ENCODE results near the gene ABHD2. TPM values are rescaled to one million over a fixed set of nuclear protein-coding genes. Genes with fewer than 3 reads are reported as not detected.

The ABHD2 gene
- total RNA-seq, 6 experiments from 2014 or later, result 43.1 to 63.5 (median 51.8) TPM

DNA sequence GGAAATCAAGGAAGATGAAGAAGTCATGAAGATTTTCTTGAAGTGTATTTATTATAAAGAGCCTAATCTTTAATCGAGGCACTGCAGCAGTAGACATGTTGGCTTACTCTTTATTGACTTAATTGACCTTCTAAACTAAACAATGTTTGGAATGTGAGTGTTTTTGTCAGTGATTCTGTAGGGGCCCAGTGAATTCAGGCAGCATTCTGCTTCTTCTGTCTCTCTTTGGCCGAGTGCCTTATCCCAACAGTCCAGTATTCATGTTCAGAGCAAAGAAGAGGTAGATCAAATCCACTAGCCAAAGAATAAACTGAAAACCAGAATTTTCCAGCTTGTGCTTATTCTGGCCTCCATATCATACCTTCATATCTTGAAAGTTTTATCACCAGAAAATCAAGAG lies 77.4 kb downstream of the ABHD2 start:
- no peak for DNase-seq
- no peak overlapping the region for H3K27ac Mint-ChIP-seq
- H3K4me1 Mint-ChIP-seq (ENCODE audit: low read depth), result peaks cover 37% of the 10 kb centered on the region
- TF ChIP-seq, protein P1, sequence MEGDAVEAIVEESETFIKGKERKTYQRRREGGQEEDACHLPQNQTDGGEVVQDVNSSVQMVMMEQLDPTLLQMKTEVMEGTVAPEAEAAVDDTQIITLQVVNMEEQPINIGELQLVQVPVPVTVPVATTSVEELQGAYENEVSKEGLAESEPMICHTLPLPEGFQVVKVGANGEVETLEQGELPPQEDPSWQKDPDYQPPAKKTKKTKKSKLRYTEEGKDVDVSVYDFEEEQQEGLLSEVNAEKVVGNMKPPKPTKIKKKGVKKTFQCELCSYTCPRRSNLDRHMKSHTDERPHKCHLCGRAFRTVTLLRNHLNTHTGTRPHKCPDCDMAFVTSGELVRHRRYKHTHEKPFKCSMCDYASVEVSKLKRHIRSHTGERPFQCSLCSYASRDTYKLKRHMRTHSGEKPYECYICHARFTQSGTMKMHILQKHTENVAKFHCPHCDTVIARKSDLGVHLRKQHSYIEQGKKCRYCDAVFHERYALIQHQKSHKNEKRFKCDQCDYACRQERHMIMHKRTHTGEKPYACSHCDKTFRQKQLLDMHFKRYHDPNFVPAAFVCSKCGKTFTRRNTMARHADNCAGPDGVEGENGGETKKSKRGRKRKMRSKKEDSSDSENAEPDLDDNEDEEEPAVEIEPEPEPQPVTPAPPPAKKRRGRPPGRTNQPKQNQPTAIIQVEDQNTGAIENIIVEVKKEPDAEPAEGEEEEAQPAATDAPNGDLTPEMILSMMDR (IDR thresholded peaks at IDR 0.05), result no peak
- no peaks in the 10 kb centered on the region for H3K9me3 Mint-ChIP-seq
- no peaks in the 10 kb centered on the region for H3K27me3 Mint-ChIP-seq (ENCODE audit: insufficient read depth)
- H3K36me3 Mint-ChIP-seq (ENCODE audit: low read depth), result peaks cover 6% of the 10 kb centered on the region; the same call in 1 of the 2 replicates
- H3K4me3 Mint-ChIP-seq, result no peak overlapping the region

DNA sequence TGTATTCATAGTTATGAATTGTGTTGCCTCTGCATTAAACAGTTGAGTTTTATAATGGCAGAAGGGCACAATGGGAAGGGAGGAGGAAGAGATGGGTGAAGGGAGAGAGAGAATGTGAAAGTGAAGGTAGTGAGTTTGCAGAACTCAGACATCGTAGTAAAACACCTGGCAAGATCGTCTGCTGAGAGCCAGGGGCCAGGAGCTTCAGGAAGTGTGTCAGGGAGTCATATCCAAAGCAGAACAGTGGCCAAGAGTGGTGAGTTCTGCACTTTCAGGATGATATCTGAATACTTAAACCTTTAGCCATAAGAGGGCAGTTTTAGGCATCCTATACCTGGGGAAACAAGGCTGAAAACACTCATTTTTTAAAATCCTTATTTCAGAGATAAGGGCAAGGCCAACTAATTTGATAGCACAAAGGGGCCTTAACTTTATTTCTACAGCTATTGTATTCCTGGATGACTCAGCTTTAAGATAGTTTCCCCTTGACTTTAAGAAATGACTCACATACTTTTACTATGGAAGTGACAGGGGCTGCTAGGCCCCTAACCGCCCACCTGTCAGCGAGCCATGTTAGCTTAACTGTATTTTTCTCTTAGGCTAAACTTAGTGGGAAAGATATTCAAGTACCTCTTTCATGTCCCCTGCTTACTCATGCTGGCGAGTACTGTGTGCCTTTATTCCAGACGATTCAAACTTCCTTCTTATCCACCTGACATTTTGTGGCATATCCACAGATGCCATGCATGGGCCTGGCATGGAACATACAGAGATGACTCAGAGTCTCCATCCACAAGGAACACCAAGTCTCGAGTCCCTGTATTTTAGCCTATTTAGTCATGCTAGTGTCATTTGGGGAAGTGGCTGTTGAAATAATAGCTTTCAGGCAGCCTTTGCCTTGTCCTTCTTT lies 79.3 kb downstream of the ABHD2 start:
- H3K4me3 Mint-ChIP-seq, result peak overlapping the region; percentile 63
- no peaks in the 10 kb centered on the region for H3K27me3 Mint-ChIP-seq (ENCODE audit: insufficient read depth)
- DNase-seq, result peak; percentile 58
- H3K27ac Mint-ChIP-seq, result peak overlapping the region; percentile 76
- peaks cover 37% of the 10 kb centered on the region for H3K4me1 Mint-ChIP-seq (ENCODE audit: low read depth)
- H3K9me3 Mint-ChIP-seq, result no peaks in the 10 kb centered on the region
- TF ChIP-seq, protein P1 (IDR thresholded peaks at IDR 0.05), result no peak
- H3K36me3 Mint-ChIP-seq (ENCODE audit: low read depth), result peaks cover 6% of the 10 kb centered on the region; the same call in 1 of the 2 replicates

DNA sequence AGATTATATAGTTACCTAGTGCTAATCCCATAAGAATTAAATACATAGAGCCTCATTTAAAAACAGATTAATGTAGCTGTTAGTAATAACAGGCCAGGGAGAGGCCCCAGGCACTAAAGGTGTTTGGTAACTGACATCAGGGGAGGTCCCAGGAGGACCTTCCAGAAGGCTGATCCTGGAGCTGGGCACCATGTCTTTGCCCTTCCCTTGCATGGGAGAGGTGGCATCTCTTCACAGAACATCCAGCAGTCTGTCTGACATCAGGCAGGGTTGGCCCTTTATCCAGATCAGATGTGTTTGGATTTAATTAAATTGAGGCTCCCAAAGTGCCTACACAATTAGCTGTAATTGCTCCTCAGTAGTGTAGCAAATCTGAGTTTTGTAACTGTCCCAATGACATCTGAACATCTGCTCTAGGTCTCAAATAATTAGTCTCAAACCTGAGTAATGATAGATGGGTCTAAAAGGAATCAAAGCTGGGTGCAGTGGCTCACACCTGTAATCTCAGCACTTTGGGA lies 80.1 kb downstream of the ABHD2 start:
- peak overlapping the region; percentile 76 for H3K27ac Mint-ChIP-seq
- no peaks in the 10 kb centered on the region for H3K9me3 Mint-ChIP-seq
- peaks cover 37% of the 10 kb centered on the region for H3K4me1 Mint-ChIP-seq (ENCODE audit: low read depth)
- H3K27me3 Mint-ChIP-seq (ENCODE audit: insufficient read depth), result no peaks in the 10 kb centered on the region
- no peak for DNase-seq
- H3K4me3 Mint-ChIP-seq, result no peak overlapping the region; the same call in 1 of the 2 replicates
- H3K36me3 Mint-ChIP-seq (ENCODE audit: low read depth), result peaks cover 6% of the 10 kb centered on the region; the same call in 1 of the 2 replicates
- TF ChIP-seq, protein P1 (IDR thresholded peaks at IDR 0.05), result no peak

DNA sequence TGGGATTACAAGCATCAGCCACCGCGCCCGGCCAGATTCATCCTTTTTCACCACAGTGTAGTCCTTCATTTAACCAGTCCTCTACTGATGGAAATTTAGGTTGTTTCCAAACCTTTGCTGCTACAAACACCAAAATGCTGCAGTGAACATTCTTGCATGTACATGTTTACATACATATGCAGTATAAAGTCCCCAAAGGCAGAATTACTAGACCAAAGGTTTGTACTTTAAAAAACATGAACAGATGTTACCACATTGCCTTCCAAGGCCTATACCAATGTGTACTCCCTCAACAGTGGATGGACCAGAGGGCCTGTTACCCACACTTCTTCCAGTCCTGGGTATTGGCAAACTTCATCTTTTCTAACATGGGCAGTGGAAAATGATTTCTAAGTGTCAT lies 82.1 kb downstream of the ABHD2 start:
- H3K36me3 Mint-ChIP-seq (ENCODE audit: low read depth), result no peaks in the 10 kb centered on the region
- TF ChIP-seq, protein P1 (IDR thresholded peaks at IDR 0.05), result no peak

DNA sequence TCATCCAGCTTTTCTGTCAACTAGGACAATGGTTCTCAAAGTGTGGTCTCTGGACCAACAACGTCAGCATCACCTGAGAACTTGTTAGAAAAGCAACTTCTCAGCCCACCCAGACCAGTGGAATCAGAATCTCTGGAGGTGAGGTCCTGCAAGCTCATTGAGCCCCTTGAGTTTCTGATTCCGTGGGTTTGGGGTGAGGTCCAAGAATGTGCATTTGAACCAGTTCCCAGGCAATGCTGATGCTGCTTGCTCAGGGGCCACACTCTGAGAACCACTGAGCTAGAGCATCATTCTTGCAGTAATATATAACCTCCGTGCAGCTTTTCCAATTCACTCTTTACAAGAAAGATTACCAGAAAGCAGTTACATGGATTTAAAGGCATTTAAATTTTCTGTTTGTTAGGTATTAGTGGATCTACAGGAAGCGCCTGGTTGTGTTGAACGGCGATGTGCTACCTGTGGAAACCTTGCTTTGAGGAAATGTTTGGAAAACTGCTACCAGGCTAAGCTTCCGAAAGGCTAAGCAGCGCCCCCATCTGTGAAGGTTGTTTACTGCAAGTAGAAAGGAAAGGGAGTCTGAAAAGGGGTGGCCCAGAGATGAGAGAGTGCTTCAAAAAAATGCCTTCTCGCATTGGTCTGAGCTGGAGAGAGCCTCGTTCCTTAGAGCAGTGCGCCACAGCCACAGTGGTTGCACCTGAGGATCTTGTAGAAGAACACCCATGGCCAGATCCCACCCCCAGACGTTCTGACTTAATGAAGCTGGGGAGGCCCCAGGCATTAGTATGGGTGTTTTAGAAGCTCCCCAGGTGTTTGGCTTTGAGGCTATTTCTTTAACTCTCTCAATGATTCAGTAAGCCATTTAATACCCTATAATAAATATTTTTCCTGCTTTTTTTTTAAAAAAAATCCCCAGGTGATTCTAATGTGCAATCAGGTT lies 83.1 kb downstream of the ABHD2 start:
- Mint-ChIP-seq H3K27ac (no peak overlapping the region), H3K27me3 (ENCODE audit: insufficient read depth) (no peaks in the 10 kb centered on the region), H3K36me3 (ENCODE audit: low read depth) (no peaks in the 10 kb centered on the region), H3K4me3 (no peak overlapping the region), H3K9me3 (no peaks in the 10 kb centered on the region), H3K4me1 (ENCODE audit: low read depth) (peaks cover 25% of the 10 kb centered on the region)
- DNase-seq, result peak; percentile 25
- TF ChIP-seq, protein P1 (IDR thresholded peaks at IDR 0.05), result peak; percentile 88

More for the DNA sequence above, 82.1 kb downstream of the ABHD2 start:
- H3K27ac Mint-ChIP-seq, result no peak overlapping the region
- H3K4me3 Mint-ChIP-seq, result no peak overlapping the region
- H3K27me3 Mint-ChIP-seq (ENCODE audit: insufficient read depth), result no peaks in the 10 kb centered on the region
- no peaks in the 10 kb centered on the region for H3K9me3 Mint-ChIP-seq
- peaks cover 33% of the 10 kb centered on the region for H3K4me1 Mint-ChIP-seq (ENCODE audit: low read depth)
- no peak for DNase-seq

Data from HFFc6 (cell line).